ENCODE measurements around the gene SLC15A2. TPM values are rescaled to one million over a fixed set of nuclear protein-coding genes. Genes with fewer than 3 reads are reported as not detected.
"Not testable (repeated sequence)": the region's sequence is repeated elsewhere in the genome, so short reads cannot be mapped to it uniquely, and the experiment has no call there.

The SLC15A2 gene, protein sequence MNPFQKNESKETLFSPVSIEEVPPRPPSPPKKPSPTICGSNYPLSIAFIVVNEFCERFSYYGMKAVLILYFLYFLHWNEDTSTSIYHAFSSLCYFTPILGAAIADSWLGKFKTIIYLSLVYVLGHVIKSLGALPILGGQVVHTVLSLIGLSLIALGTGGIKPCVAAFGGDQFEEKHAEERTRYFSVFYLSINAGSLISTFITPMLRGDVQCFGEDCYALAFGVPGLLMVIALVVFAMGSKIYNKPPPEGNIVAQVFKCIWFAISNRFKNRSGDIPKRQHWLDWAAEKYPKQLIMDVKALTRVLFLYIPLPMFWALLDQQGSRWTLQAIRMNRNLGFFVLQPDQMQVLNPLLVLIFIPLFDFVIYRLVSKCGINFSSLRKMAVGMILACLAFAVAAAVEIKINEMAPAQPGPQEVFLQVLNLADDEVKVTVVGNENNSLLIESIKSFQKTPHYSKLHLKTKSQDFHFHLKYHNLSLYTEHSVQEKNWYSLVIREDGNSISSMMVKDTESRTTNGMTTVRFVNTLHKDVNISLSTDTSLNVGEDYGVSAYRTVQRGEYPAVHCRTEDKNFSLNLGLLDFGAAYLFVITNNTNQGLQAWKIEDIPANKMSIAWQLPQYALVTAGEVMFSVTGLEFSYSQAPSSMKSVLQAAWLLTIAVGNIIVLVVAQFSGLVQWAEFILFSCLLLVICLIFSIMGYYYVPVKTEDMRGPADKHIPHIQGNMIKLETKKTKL
- 10.8 and 11.3 TPM in 2 replicates for total RNA-seq

DNA sequence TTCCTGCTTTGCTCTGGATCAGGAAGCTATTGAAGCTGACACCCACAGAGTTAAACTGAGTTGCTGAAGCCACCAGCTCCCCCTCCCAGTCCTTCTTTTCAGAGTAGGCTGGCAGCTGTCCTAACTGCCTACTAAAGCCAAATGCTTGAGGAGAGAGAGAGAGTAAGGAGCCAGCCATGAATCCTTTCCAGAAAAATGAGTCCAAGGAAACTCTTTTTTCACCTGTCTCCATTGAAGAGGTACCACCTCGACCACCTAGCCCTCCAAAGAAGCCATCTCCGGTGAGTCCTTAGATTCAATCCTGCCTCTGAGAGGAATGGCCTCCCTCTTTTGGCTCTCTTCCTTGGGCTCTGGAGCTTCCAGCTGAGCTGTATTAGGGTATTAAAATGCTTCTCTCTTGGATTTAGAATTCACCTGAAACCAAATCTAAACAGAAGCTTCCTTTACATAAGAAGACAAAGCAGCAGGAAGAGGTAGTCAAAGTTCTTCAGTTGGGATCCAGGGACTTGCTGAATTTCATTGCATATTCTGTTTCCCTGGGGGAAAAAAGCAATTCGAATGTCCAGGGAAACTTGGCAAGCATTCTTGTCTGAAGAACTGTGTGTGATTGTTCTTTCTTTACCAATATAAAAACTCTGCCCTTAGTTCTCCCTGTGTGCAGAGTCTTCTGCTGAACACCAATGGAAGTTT is at the start of gene SLC15A2:
TSS of gene SLC15A2 (plus strand) at position 101 of the 690 bp plus-strand sequence. CDS start at position 177, 76 bp downstream.
- intact Hi-C loops (cut with micrococcal nuclease) = no loop called here

DNA sequence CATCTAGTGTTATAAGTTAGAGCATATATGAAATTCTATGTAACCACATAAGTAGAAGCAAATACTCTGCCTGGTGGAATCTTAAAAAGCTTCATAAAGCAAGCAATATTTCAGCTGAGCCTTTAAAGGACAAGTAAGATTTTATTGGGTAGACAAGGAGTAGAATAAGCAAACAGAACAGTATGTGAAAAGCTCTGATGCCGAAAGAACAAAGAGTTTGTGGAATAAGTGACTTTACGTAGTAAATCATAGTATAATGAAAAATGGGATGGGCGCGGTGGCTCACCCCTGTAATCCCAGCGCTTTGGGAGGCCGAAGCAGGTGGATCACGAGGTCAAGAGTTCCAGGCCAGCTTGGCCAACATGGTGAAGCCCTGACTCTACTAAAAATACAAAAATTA is 49.3 kb upstream of the SLC15A2 start:
- intact Hi-C loops (cut with micrococcal nuclease) = no loop called here

DNA sequence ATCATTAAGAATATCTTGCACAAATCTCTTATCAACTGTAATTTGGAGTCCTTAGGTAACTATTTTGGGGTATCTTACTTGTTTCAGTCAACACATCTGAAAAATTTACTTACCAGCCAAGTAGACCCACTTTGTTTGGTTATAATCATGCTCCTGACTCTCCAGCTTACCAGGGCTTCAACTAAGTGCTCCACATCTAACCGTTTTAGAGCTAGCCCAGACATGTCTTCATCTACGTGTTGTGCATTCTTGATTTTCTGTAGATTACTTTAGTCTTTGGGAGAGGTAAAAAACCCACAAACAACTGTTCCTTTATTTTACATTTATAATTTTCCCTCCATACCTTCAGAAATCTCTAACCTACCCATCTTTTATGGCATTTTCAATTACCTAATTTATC is 41.9 kb upstream of the SLC15A2 start:
- intact Hi-C loops (cut with micrococcal nuclease) = loop anchor here (10.0 kb wide), 1 partner anchor 403 kb away; no protein-coding TSS in a partner anchor

DNA sequence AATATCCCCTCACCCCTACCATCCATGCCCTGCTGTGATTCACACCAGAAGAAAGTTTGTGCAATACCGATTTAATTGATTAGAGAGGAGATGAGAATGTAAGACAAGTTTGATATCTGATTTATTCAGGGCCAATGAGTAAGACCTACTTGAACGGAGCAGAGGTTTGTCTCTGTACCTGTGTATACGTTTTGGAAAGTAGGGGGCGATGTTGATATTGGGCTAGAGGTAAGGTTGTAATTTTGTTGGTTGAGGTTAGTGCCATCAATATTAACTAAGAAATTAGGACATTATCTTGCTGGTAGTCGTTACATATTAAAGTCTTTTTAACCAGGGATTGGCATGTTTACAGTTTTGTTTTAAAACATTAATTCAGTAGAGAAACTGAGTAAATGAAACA is 38.6 kb upstream of the SLC15A2 start:
- intact Hi-C loops (cut with micrococcal nuclease) = loop anchor here (10.0 kb wide), 1 partner anchor 399 kb away; no protein-coding TSS in a partner anchor

DNA sequence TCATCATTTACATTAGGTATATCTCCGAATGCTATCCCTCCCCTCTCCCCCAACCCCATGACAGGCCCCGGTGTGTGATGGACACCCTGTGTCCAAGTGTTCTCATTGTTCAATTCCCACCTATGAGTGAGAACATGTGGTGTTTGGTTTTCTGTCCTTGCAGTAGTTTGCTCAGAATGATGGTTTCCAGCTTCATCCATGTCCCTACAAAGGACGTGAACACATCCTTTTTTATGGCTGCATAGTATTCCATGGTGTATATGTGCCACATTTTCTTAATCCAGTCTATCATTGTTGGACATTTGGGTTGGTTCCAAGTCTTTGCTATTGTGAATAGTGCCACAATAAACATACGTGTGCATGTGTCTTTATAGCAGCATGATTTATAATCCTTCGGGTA is 36.4 kb upstream of the SLC15A2 start:
- intact Hi-C loops (cut with micrococcal nuclease) = loop anchor here (10.0 kb wide), 1 partner anchor 397 kb away; no protein-coding TSS in a partner anchor

DNA sequence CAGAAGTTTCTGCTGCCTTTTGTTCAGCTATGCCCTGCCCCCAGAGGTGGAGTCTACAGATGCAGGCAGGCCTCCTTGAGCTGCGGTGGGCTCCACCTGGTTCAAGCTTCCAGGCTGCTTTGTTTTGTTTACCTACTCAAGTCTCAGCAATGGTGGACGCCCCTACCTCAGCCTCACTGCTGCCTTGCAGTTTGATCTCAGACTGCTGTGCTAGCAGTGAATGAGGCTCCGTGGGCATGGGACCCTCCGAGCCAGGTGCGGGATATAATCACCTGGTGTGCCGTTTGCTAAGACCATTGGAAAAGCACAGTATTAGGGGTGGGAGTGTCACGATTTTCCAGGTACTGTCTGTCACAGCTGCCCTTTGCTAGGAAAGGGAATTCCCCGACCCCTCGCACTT is 31.0 kb upstream of the SLC15A2 start:
- intact Hi-C loops (cut with micrococcal nuclease) = not testable (repeated sequence)

DNA sequence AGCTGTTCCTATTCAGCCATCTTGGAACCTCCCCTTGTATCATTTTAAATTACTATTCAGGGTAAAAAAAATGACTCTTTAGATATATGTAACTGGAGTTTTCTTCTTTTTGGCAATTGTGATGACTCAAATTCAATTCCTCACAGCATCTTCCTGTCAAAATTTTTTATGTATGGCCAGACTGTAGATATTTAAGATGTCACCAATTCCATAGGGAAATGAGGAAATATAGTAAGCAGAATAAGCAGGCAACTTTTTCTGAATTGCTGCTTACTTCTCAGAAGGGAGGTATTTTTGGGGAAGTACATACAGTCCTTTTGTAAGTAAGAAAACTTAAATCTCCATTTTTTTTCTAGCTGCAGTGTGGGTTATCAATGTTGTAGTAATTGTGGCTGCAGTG is 30.4 kb upstream of the SLC15A2 start:
- intact Hi-C loops (cut with micrococcal nuclease) = no loop called here

DNA sequence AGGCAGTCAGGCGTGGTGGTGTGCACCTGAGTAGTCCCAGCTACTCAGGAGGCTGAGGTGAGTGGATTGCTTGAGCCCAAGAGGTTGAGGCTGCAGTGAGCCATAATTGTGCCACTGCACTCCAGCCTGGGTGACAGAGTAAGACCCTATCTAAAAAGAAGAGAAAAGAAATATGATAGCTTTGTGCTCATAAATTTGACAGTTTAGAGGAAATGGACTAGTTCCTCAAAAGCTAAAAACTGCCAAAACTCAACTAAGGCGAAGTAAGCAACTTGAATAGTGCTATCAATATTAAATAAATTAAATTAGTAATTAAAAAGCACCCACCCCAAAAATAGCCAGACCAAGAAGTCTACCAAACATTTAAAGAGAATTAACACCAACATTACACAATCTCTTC is 24.5 kb upstream of the SLC15A2 start:
- intact Hi-C loops (cut with micrococcal nuclease) = no loop called here

DNA sequence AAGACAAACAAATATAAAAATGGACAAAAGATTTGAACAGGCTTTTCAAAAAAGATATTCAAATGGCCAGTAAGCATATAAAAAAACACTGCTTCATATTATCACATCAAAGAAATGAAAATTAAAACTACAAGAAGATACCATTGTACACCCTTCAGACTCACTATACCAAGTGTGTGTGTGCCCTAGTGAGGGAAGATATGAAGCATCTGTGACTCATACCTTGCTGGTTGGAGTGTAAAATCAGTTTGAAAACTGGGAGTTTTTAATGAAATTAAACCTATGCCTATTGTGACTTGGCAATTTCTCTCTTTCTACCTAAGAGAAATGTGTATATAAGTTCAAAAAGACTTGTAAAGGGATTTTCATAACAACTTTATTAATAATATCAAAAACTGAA is 23.5 kb upstream of the SLC15A2 start:
- intact Hi-C loops (cut with micrococcal nuclease) = no loop called here

DNA sequence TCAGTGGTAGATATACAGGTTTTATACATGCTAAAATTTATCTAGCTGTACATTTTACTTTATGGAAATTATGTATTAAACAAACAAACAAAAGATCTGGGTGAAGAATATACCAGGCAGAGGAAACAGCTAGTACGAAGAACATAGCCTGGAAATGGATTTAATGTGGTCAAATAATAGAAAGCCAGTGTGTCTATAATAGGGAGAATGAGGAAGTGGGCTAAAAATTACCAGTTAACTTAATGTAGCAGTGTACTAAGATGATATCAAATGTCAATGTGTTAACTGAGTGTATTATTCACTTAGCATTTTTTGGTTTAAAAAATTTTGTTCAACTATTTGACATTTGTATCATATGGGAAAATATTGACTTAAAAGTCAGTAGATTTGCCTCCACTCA is 22.8 kb upstream of the SLC15A2 start:
- intact Hi-C loops (cut with micrococcal nuclease) = no loop called here

DNA sequence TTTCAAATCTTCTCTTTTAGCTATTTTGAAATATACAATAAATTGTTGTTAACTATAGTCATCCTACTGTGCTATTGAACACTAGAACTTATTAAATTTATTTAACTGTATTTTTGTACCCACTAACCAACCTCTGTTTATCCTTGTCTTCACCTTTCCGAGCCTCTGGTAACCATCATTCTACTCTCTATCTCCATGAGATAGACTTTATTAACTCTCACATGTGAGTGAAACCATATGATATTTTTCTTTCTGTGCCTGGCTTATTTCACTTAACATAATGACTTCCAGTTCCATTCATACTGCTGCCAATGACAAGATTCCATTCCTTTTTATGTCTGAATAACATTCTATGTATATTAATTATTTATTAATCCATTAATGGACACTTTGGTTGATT is 15.8 kb upstream of the SLC15A2 start:
- intact Hi-C loops (cut with micrococcal nuclease) = no loop called here

DNA sequence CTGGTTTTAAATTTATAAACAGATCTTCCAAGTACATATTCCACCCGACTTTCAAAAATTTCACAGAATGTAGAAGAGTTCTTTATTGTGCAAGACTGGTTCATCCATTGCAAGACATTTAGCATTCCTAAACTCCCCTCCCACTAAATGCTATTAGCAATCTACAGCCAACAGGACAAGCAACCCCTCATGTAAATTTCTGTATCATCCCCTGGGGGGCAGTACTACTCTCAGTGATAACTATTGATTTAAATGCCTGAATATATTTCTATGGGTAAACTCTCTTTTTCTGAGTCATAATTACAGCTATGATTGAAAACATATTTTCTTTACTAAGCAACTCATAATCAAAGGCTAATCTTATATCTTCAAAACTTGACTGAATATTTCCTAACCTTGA is 10.7 kb upstream of the SLC15A2 start:
- intact Hi-C loops (cut with micrococcal nuclease) = loop anchor here (1.0 to 5.0 kb wide), 2 partner anchors 218 to 374 kb away; no protein-coding TSS in a partner anchor

DNA sequence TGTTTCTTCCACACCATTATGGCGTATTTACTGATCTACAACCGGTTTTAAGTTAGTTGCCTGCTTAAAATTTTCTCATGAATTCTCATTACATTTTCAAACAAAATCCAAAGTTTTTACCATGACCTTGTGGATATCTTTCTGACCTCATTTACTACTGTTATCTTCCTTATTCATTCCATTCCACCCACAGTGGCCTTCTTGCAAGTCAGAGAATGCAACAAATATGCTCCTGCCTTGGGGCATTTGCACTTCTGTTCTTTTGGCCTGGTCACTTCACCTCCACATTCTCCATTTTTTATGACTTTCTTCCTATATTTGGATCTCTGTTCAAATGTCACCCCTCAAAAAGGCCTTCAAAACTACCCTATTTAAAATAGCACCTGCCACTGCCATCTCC is 8.8 kb upstream of the SLC15A2 start:
- intact Hi-C loops (cut with micrococcal nuclease) = no loop called here

DNA sequence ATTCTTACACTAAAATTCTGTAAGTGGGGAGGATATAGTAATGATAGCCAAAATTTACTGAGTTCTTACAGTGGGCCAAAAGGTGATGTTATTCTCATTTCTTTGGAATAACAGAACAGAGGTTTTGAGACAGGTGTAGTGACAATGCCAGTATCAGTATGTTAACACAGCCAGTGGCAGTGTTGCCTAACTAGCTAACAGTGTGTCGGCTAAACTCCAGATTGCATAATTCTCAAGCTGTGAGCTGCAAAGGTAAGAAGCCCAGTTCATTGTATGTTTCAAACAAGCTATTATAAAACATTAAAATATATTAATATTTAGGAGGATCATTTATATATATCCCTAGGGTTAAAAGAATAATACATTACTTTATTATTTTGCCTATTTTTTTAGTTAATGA is 920 bp downstream of the SLC15A2 start:
- intact Hi-C loops (cut with micrococcal nuclease) = no loop called here

DNA sequence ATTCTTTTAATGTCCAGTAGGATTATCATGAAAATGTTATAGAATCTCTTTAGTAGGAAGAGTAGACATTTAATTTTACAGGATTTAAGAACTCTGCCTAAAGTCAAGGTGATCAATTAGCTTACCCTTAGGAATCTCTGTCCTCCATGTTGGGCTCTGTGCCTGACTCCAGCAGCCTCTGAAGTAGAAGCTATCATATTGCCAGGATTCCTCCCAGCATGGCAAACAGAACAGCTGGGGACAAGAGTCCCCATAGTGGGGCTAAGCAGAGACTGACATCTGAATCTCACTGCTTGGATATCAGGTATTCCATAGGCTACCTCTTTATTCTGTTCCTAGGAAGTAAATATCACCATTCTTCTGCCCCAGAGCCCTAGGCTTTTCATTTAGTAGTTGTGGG is 1.5 kb downstream of the SLC15A2 start:
- intact Hi-C loops (cut with micrococcal nuclease) = no loop called here

DNA sequence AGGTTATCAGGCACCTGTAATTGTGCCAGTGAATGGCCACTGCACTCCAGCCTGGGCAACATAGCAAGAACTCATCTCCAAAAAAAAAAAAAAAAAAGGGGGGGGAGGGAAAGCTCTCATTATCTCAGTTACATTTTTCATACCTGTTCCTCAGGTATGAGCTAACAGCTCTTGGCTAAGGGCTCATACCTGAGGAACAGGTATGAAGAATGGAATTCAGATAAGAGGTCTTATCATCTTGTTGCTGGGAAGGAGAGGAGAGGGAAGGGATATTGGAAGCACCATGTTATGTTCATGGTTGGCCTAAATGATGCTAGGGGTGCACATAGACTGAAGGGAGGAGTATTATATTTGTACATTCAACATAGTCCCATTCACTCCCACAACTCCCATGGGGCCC is 2.6 kb downstream of the SLC15A2 start:
- intact Hi-C loops (cut with micrococcal nuclease) = no loop called here

DNA sequence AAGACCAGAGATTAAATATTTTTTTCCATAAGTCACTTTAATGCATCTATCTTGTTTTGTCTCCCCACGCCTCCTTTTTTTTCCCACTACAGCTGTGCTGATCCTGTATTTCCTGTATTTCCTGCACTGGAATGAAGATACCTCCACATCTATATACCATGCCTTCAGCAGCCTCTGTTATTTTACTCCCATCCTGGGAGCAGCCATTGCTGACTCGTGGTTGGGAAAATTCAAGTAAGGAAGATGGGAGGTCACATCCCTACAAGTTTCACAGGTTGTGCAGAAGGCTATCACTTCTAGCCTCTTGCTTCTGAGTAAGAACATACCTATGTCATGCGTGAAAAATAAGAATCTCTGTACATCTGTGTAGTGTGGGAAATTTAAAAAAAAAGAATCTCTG is 3.1 kb downstream of the SLC15A2 start:
- intact Hi-C loops (cut with micrococcal nuclease) = no loop called here

DNA sequence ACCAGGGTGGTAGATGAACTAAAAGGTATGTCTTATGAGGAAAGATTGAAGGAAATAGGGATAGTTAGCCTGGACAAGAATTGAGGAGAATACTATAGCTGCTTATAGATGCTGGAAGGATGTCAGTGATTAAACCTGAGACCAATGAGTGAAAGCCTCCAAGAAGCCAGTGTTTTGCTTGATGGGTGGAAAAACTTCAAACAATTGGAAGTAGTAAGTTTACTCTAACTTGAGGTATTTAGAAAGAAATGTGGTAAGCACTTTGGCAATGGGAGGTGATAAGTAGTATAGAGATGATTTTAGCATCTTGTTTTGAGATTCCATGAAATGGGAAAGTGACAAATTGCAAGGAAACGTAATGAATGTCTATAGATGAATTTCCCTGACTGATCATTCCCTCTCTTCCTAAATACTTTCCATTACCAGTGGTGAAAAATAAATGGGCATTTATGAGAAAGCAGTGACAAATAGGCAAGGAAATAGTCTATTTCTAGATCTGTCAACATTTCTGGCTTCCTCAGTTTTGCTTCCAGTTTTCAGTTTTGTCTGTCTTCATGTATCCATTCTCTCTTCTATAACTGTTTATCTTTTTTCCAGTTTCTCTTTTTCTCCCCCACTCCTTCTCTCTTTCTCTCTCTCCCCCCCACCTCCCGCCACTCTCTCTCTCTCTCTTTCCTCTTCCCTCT is 19.2 kb downstream of the SLC15A2 start:
- intact Hi-C loops (cut with micrococcal nuclease) = no loop called here

DNA sequence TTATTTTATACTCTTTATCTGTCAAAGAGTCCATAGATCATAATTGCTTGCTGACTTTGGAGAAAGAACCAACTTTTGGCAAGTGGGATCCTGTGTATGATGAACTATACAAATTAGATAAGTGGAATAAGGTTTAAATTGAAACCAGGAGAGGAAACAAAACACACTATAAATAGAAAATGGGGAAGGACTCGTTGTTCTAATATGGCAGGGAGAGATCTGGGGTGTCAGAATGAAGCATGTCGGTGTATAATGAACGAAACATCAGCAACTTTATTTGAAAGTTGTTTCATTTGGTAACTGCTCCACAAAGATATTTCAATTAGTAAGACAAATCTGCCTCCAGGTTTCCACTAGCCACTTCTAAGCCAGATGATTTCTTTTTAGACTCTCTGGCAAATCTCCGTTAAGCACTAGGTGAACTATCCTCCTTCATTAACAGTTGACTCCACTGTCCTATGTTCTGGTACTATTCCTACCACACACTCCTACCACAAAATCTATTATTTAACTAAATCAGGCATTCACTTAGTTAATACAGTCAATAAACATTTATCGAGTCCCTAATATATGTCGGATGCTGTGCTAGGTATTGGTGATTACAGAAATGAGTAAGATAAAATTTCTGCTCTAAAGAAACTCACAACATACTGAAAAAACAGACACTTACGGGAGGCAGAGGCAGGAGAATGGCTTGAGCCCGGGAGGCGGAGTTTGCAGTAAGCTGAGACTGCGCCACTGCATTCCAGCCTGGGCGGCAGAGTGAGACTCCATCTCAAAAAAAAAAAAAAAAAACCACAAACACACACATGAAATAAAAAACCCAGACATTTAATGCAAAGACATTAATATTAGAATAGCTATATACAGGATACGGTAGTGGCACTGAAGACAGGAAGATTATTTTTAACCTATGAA is 20.1 kb downstream of the SLC15A2 start:
- intact Hi-C loops (cut with micrococcal nuclease) = no loop called here

DNA sequence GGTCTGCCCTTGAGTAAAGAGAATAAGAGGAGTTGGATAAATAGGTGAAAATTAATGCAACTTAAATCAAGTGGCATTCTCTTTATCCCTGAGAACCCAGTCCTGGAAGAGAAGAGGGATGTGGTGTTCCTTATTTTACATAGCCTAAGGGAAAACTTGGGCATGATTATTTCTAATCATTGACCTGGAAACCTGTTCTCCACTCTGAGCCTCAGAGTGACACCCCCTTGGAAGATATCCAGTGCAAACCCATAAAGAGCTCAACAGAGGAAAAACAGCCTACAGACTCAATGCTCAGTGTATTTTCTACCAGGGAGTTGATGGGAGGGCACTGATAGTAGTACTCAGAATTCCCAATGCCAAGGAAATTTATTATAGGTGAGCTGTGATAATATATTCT is 22.0 kb downstream of the SLC15A2 start:
- intact Hi-C loops (cut with micrococcal nuclease) = no loop called here
